Calu3 (cell line): Measurements from ENCODE around the gene BRSK2. TPM values are rescaled to one million over a fixed set of nuclear protein-coding genes. Genes with fewer than 3 reads are reported as not detected.
"Not testable (repeated sequence)": the region's sequence is repeated elsewhere in the genome, so short reads cannot be mapped to it uniquely, and the experiment has no call there.

ENCODE experiments used
- BruUV-seq: library from RNA; stranded (reverse); fragments of 400-500 nt; replicated peaks from 2 replicates; lab custom pipeline; 2021; lab: Mats Ljungman, UMichigan
- CTCF ChIA-PET: fragments of 300-600 bp; sonication (Branson Sonifier 250); formaldehyde crosslinking; loops from one replicate; lab custom pipeline; 2022; ENCODE audit warnings: antibody characterized with exemption; lab: Charles Lee
- DNase-seq: peaks from one replicate; pipeline ENCODE4 v3.0.0; 2022
- H3K27ac Mint-ChIP-seq: one replicate; pipeline ENCODE4 v1.8.0; 2022; ENCODE audit warnings: mixed read lengths; ENCODE audit not compliant: unreplicated experiment
- H3K27me3 Mint-ChIP-seq: one replicate; pipeline ENCODE4 v1.8.0; 2022; ENCODE audit warnings: mixed read lengths; ENCODE audit not compliant: unreplicated experiment
- H3K36me3 Mint-ChIP-seq: one replicate; pipeline ENCODE4 v1.8.0; 2022; ENCODE audit warnings: mild to moderate bottlenecking, moderate library complexity, mixed read lengths; ENCODE audit not compliant: insufficient read depth, unreplicated experiment
- H3K4me1 Mint-ChIP-seq: one replicate; pipeline ENCODE4 v1.8.0; 2022; ENCODE audit warnings: mild to moderate bottlenecking, low read depth, mixed read lengths; ENCODE audit not compliant: unreplicated experiment
- H3K4me3 Mint-ChIP-seq: one replicate; pipeline ENCODE4 v1.8.0; 2022; ENCODE audit warnings: mild to moderate bottlenecking, low read depth, moderate library complexity, mixed read lengths; ENCODE audit not compliant: unreplicated experiment
- H3K9me3 Mint-ChIP-seq: one replicate; pipeline ENCODE4 v1.8.0; 2022; ENCODE audit warnings: low read depth, mixed read lengths; ENCODE audit not compliant: unreplicated experiment
- intact Hi-C: fragments of 100-400 bp; cut with micrococcal nuclease; formaldehyde crosslinking; loops from one replicate; pipeline ENCODE4 v1.10.0; 2022; ENCODE audit not compliant: unreplicated experiment
- total RNA-seq: library from RNA; stranded (reverse); gene quantifications from 2 replicates; pipeline ENCODE4 v1.2.3, GENCODE V29; 2022
- TF ChIP-seq, protein P1 (sequence below): fragments of 200-600 bp; IDR thresholded peaks from one replicate; pipeline ENCODE4 v1.8.0; 2022; ENCODE audit warnings: antibody characterized with exemption; ENCODE audit not compliant: unreplicated experiment

The BRSK2 gene
- total RNA-seq, 1 experiment from 2014 or later, result 2.6 TPM

GRCh38 chr11:1411301-1411700 lies 21.6 kb downstream of the BRSK2 start:
- H3K9me3 Mint-ChIP-seq, result peaks cover 3% of the 10 kb centered on the region
- no peak overlapping the region for H3K4me3 Mint-ChIP-seq
- H3K27ac Mint-ChIP-seq, result no peak overlapping the region
- no peaks in the 10 kb centered on the region for H3K36me3 Mint-ChIP-seq
- TF ChIP-seq, protein P1, sequence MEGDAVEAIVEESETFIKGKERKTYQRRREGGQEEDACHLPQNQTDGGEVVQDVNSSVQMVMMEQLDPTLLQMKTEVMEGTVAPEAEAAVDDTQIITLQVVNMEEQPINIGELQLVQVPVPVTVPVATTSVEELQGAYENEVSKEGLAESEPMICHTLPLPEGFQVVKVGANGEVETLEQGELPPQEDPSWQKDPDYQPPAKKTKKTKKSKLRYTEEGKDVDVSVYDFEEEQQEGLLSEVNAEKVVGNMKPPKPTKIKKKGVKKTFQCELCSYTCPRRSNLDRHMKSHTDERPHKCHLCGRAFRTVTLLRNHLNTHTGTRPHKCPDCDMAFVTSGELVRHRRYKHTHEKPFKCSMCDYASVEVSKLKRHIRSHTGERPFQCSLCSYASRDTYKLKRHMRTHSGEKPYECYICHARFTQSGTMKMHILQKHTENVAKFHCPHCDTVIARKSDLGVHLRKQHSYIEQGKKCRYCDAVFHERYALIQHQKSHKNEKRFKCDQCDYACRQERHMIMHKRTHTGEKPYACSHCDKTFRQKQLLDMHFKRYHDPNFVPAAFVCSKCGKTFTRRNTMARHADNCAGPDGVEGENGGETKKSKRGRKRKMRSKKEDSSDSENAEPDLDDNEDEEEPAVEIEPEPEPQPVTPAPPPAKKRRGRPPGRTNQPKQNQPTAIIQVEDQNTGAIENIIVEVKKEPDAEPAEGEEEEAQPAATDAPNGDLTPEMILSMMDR, result no peak
- no TSS peak for BruUV-seq
- intact Hi-C loops, result no loop called here
- no peaks in the 10 kb centered on the region for H3K4me1 Mint-ChIP-seq
- CTCF ChIA-PET, result no interaction called here
- H3K27me3 Mint-ChIP-seq, result peaks cover 40% of the 10 kb centered on the region
- DNase-seq, result no peak

DNA sequence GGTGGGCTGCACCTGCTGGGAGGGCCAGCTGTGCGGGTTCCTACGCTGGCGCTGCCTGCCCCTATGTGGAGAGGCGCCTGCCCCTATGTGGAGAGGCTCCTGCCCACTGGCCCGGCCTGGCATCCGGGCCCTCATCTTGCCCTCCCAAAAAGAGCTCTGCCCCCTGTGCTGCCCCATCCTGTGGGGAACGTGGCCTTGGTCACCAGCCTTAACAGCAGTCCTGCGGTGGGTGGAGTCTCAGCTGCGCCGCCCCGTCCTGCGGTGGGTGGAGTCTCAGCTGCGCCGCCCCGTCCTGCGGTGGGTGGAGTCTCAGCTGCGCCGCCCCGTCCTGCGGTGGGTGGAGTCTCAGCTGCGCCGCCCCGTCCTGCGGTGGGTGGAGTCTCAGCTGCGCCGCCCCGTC lies 22.0 kb downstream of the BRSK2 start:
- H3K9me3 Mint-ChIP-seq, H3K27ac Mint-ChIP-seq, intact Hi-C loops, H3K36me3 Mint-ChIP-seq, DNase-seq, H3K4me1 Mint-ChIP-seq, H3K4me3 Mint-ChIP-seq, BruUV-seq, CTCF ChIA-PET: not testable (repeated sequence)
- peaks cover 35% of the 10 kb centered on the region for H3K27me3 Mint-ChIP-seq

DNA sequence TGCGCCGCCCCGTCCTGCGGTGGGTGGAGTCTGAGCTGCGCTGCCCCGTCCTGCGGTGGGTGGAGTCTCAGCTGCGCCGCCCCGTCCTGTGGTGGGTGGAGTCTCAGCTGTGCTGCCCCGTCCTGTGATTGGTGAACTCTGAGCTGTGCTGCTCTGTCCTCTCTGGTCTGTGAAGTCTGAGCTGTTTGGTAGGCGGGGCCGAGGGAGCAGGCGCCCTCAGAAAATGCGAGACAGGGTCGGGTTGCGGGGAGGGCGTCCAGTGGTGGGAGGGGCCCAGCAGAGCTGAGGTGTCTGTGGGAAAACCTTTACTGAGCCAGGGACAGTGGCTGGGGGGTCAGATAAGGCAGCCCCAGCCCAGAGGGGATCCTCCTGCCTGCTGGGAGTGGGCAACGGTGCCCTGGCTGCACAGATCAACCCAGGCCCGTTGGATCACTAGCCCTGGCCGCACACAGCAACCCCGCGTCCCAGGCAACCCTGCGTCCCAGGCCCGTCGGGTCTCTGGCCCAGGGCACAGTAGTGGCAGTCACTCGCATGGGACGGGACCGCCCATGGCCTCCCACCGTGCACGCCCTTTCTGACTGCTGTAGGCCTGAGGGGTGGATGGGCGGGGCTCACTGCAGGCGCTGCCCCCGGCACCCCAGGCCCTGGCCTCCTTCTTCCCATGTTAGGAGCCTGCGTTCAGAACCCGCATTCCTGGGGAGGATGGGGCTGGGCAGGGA lies 22.8 kb downstream of the BRSK2 start:
- Mint-ChIP-seq H3K4me3 (no peak overlapping the region), H3K36me3 (no peaks in the 10 kb centered on the region), H3K9me3 (peaks cover 3% of the 10 kb centered on the region), H3K27me3 (peaks cover 27% of the 10 kb centered on the region), H3K4me1 (no peaks in the 10 kb centered on the region), H3K27ac (no peak overlapping the region)
- no peak for DNase-seq
- intact Hi-C loops, result no loop called here
- CTCF ChIA-PET, result no interaction called here
- TF ChIP-seq, protein P1, result no peak
- BruUV-seq, result no TSS peak

- TF ChIP-seq, protein P1, result no peak
- Mint-ChIP-seq H3K4me3 (no peak overlapping the region), H3K4me1 (no peaks in the 10 kb centered on the region), H3K27ac (no peak overlapping the region), H3K27me3 (peaks cover 6% of the 10 kb centered on the region), H3K36me3 (no peaks in the 10 kb centered on the region), H3K9me3 (peaks cover 6% of the 10 kb centered on the region)
- CTCF ChIA-PET, result no interaction called here
- no TSS peak for BruUV-seq
- DNase-seq, result no peak
- intact Hi-C loops, result no loop called here
Measured at GRCh38 chr11:1414650-1415049, 24.9 kb downstream of the BRSK2 start.

DNA sequence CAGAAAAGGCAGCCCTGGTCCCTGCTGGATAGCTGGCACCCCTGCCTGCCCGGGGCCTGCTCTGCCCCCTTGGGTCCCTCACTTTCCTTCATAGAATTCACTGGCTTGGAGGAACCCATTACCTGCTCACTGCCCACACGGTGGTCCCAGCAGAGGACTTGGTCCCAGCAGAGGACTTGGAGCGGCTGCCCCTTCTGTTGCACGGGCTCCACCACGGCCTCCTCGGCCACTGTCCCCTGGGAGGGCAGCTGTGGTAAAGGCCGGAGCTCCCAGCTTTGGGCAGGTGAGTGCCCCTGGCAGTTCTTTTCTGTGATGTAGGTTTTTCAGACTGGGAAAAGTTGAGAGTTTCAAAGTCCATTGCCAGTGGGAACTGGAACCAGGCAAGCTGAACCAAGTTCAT lies 25.9 kb downstream of the BRSK2 start:
- no peaks in the 10 kb centered on the region for H3K36me3 Mint-ChIP-seq
- H3K27me3 Mint-ChIP-seq, result no peaks in the 10 kb centered on the region

GRCh38 chr11:1418192-1418795 lies 28.6 kb downstream of the BRSK2 start:
- intact Hi-C loops, H3K36me3 Mint-ChIP-seq, DNase-seq, CTCF ChIA-PET, H3K4me1 Mint-ChIP-seq, H3K27ac Mint-ChIP-seq, H3K4me3 Mint-ChIP-seq, H3K9me3 Mint-ChIP-seq, H3K27me3 Mint-ChIP-seq, BruUV-seq: not testable (repeated sequence)

More for the DNA sequence above, 25.9 kb downstream of the BRSK2 start:
- Mint-ChIP-seq H3K4me1 (no peaks in the 10 kb centered on the region), H3K4me3 (no peak overlapping the region), H3K9me3 (peaks cover 6% of the 10 kb centered on the region), H3K27ac (no peak overlapping the region)
- CTCF ChIA-PET, result no interaction called here
- TF ChIP-seq, protein P1, result no peak
- no TSS peak for BruUV-seq
- intact Hi-C loops, result no loop called here
- no peak for DNase-seq
